HEK293 (cell line): Measurements from ENCODE around the gene RGS7BP.

ENCODE experiments used
- CTCF ChIA-PET: fragments of 350-600 bp; formaldehyde crosslinking; extraction: SDS; loops from one replicate; lab custom pipeline; 2021; ENCODE audit warnings: antibody characterized with exemption; lab: Yijun Ruan, JAX
- POLR2A ChIA-PET: fragments of 300-600 bp; formaldehyde crosslinking; extraction: SDS; loops from one replicate; lab custom pipeline; 2020; ENCODE audit warnings: antibody characterized with exemption, inconsistent platforms; lab: Yijun Ruan, JAX
- H3K27ac ChIP-seq: fragments of 200-500 bp; sonication (Bioruptor generic); 2 replicates; pipeline ENCODE4 v1.5.1; 2014; ENCODE audit warnings: low read depth, low read length, control low read depth, inconsistent platforms; ENCODE audit errors: extremely low read depth
- H3K36me3 ChIP-seq, 2 experiments: fragments of 200-500 bp in 1 of 2; sonication (Bioruptor generic) in 1 of 2; 1 replicate in 1 of 2; 2 replicates in 1 of 2; pipeline ENCODE4 v1.5.1; 2014 to 2017; ENCODE audit warnings: inconsistent platforms in 2 of 2, low read length in 2 of 2; ENCODE audit not compliant: control insufficient read depth in 2 of 2, insufficient read depth in 1 of 2
- H3K4me1 ChIP-seq: fragments of 200-500 bp; sonication (Bioruptor generic); 2 replicates; pipeline ENCODE4 v1.5.1; 2014; ENCODE audit warnings: mild to moderate bottlenecking, low read length, inconsistent platforms; ENCODE audit not compliant: control insufficient read depth, insufficient read depth
- H3K4me3 ChIP-seq: 2 replicates; pipeline ENCODE4 v1.5.1; 2011; ENCODE audit warnings: low read depth, mild to moderate bottlenecking, control low read depth, low read length, moderate library complexity
- H3K9me3 ChIP-seq: fragments of 200-500 bp; sonication (Bioruptor generic); 2 replicates; pipeline ENCODE4 v1.5.1; 2014; ENCODE audit warnings: low read depth, low read length, inconsistent platforms; ENCODE audit not compliant: control insufficient read depth, insufficient read depth
- ZBTB1 ChIP-seq: fragments of 450-650 bp; formaldehyde crosslinking; IDR thresholded peaks from 2 replicates; pipeline ENCODE4 v1.5.1; 2016; ENCODE audit warnings: missing biosample characterization, missing genetic modification characterization
- ZNF138 ChIP-seq: fragments of 450-650 bp; formaldehyde crosslinking; IDR thresholded peaks from 2 replicates; pipeline ENCODE4 v1.5.1; 2016; ENCODE audit warnings: missing biosample characterization, missing genetic modification characterization, borderline replicate concordance
- ZNF16 ChIP-seq: fragments of 450-650 bp; formaldehyde crosslinking; IDR thresholded peaks from 2 replicates; pipeline ENCODE4 v1.5.1; 2016; ENCODE audit warnings: low read depth, missing biosample characterization, missing genetic modification characterization
- ZNF184 ChIP-seq: fragments of 450-650 bp; IDR thresholded peaks from 2 replicates; pipeline ENCODE4 v1.5.1; 2018; ENCODE audit warnings: missing biosample characterization, mild to moderate bottlenecking, missing genetic modification characterization
- ZNF366 ChIP-seq: fragments of 450-650 bp; formaldehyde crosslinking; conservative IDR thresholded peaks from 2 replicates; pipeline ENCODE4 v1.5.1; 2016; ENCODE audit warnings: missing biosample characterization, missing genetic modification characterization
- ZNF391 ChIP-seq: fragments of 450-650 bp; formaldehyde crosslinking; IDR thresholded peaks from 2 replicates; pipeline ENCODE4 v1.5.1; 2016; ENCODE audit warnings: low read depth, missing biosample characterization, missing genetic modification characterization, borderline replicate concordance
- ZNF423 ChIP-seq: fragments of 450-650 bp; formaldehyde crosslinking; IDR thresholded peaks from 2 replicates; pipeline ENCODE4 v1.5.1; 2016; ENCODE audit warnings: missing biosample characterization, missing genetic modification characterization
- ZNF747 ChIP-seq: fragments of 450-650 bp; formaldehyde crosslinking; IDR thresholded peaks from 2 replicates; pipeline ENCODE4 v1.5.1; 2016; ENCODE audit warnings: missing biosample characterization, missing genetic modification characterization
- TF ChIP-seq, protein P1 (sequence below): fragments of 450-650 bp; formaldehyde crosslinking; IDR thresholded peaks from 2 replicates; pipeline ENCODE4 v1.5.1; 2017; ENCODE audit warnings: missing biosample characterization, mild to moderate bottlenecking, missing genetic modification characterization, moderate library complexity
- TF ChIP-seq, protein P2 (sequence below): fragments of 450-650 bp; formaldehyde crosslinking; IDR thresholded peaks from 2 replicates; pipeline ENCODE4 v1.5.1; 2016; ENCODE audit warnings: missing biosample characterization, missing genetic modification characterization
- TF ChIP-seq, protein P3 (sequence below): fragments of 450-650 bp; formaldehyde crosslinking; IDR thresholded peaks from 2 replicates; pipeline ENCODE4 v1.5.1; 2016; ENCODE audit warnings: missing biosample characterization, missing genetic modification characterization, low read depth
- TF ChIP-seq, protein P4 (sequence below): fragments of 450-650 bp; formaldehyde crosslinking; conservative IDR thresholded peaks from 2 replicates; pipeline ENCODE4 v1.5.1; 2016; ENCODE audit warnings: low read depth, missing biosample characterization, missing genetic modification characterization
- TF ChIP-seq, protein P5 (sequence below): fragments of 450-650 bp; formaldehyde crosslinking; IDR thresholded peaks from 2 replicates; pipeline ENCODE4 v1.5.1; 2016; ENCODE audit warnings: missing biosample characterization, missing genetic modification characterization

The RGS7BP gene

DNA sequence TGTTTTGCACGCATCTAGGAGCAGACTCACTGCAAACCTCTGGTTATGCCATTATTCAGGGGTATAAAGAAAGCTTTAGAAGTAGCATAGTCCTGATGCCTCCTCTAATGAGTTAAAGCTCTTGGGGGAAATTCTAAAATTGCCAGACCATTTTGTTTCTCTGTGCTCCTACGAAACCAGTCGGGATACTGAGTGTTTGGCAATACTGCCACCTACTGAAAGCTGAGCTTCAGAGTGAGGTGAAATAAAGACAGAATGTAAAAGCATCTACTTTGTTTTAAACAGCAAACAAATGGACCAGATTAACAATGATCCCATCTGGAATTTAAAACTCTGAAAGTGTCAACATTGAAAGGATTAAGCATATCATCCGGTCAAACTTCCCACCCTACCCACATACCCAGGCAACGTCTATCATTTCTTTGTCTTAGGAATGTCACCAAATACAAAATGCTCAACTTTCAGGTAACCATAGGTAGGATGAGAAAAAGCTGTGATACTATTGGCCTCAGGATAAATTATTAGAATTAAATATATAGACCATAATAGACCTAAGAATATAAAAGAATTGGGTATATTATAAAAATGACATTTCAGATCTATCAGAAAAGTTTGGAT lies 106.6 kb downstream of the RGS7BP start (continued):
- TF ChIP-seq, protein P1, sequence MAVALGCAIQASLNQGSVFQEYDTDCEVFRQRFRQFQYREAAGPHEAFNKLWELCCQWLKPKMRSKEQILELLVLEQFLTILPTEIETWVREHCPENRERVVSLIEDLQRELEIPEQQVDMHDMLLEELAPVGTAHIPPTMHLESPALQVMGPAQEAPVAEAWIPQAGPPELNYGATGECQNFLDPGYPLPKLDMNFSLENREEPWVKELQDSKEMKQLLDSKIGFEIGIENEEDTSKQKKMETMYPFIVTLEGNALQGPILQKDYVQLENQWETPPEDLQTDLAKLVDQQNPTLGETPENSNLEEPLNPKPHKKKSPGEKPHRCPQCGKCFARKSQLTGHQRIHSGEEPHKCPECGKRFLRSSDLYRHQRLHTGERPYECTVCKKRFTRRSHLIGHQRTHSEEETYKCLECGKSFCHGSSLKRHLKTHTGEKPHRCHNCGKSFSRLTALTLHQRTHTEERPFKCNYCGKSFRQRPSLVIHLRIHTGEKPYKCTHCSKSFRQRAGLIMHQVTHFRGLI (tag by site-specific recombination): no peak
- TF ChIP-seq ZNF423 (tag by site-specific recombination): no peak
- TF ChIP-seq, protein P2, sequence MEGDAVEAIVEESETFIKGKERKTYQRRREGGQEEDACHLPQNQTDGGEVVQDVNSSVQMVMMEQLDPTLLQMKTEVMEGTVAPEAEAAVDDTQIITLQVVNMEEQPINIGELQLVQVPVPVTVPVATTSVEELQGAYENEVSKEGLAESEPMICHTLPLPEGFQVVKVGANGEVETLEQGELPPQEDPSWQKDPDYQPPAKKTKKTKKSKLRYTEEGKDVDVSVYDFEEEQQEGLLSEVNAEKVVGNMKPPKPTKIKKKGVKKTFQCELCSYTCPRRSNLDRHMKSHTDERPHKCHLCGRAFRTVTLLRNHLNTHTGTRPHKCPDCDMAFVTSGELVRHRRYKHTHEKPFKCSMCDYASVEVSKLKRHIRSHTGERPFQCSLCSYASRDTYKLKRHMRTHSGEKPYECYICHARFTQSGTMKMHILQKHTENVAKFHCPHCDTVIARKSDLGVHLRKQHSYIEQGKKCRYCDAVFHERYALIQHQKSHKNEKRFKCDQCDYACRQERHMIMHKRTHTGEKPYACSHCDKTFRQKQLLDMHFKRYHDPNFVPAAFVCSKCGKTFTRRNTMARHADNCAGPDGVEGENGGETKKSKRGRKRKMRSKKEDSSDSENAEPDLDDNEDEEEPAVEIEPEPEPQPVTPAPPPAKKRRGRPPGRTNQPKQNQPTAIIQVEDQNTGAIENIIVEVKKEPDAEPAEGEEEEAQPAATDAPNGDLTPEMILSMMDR (tag by site-specific recombination): peak; percentile 56; the same call in 1 of the 2 replicates
- no peak for TF ChIP-seq ZNF747 (tag by site-specific recombination)

DNA sequence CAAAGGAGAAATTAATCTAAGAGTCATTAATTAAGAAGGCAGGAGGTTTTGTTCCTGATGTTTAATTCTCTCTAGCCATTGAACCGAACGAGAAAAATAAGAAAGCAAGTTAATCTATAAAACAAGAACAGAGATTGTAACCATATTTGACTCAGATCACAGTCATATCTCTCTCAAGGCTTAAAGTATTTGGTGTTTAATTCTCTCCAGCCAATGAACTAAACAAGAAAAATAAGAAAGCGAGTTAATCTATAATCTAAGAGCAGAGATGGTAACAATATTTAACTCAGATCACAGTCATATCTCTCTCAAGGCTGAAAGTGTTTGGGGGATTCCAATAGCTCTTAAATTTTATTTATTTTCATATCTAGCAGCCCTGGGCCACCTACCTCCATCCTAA lies 110.1 kb downstream of the RGS7BP start:
- TF ChIP-seq, protein P3, sequence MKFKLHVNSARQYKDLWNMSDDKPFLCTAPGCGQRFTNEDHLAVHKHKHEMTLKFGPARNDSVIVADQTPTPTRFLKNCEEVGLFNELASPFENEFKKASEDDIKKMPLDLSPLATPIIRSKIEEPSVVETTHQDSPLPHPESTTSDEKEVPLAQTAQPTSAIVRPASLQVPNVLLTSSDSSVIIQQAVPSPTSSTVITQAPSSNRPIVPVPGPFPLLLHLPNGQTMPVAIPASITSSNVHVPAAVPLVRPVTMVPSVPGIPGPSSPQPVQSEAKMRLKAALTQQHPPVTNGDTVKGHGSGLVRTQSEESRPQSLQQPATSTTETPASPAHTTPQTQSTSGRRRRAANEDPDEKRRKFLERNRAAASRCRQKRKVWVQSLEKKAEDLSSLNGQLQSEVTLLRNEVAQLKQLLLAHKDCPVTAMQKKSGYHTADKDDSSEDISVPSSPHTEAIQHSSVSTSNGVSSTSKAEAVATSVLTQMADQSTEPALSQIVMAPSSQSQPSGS (tag by site-specific recombination): no peak
- TF ChIP-seq, protein P4, sequence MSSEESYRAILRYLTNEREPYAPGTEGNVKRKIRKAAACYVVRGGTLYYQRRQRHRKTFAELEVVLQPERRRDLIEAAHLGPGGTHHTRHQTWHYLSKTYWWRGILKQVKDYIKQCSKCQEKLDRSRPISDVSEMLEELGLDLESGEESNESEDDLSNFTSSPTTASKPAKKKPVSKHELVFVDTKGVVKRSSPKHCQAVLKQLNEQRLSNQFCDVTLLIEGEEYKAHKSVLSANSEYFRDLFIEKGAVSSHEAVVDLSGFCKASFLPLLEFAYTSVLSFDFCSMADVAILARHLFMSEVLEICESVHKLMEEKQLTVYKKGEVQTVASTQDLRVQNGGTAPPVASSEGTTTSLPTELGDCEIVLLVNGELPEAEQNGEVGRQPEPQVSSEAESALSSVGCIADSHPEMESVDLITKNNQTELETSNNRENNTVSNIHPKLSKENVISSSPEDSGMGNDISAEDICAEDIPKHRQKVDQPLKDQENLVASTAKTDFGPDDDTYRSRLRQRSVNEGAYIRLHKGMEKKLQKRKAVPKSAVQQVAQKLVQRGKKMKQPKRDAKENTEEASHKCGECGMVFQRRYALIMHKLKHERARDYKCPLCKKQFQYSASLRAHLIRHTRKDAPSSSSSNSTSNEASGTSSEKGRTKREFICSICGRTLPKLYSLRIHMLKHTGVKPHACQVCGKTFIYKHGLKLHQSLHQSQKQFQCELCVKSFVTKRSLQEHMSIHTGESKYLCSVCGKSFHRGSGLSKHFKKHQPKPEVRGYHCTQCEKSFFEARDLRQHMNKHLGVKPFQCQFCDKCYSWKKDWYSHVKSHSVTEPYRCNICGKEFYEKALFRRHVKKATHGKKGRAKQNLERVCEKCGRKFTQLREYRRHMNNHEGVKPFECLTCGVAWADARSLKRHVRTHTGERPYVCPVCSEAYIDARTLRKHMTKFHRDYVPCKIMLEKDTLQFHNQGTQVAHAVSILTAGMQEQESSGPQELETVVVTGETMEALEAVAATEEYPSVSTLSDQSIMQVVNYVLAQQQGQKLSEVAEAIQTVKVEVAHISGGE (tag by site-specific recombination): no peak
- no peak for TF ChIP-seq ZBTB1 (tag by site-specific recombination)
- TF ChIP-seq ZNF184: no peak
- no peak for TF ChIP-seq ZNF16 (tag by site-specific recombination)
- TF ChIP-seq, protein P5, sequence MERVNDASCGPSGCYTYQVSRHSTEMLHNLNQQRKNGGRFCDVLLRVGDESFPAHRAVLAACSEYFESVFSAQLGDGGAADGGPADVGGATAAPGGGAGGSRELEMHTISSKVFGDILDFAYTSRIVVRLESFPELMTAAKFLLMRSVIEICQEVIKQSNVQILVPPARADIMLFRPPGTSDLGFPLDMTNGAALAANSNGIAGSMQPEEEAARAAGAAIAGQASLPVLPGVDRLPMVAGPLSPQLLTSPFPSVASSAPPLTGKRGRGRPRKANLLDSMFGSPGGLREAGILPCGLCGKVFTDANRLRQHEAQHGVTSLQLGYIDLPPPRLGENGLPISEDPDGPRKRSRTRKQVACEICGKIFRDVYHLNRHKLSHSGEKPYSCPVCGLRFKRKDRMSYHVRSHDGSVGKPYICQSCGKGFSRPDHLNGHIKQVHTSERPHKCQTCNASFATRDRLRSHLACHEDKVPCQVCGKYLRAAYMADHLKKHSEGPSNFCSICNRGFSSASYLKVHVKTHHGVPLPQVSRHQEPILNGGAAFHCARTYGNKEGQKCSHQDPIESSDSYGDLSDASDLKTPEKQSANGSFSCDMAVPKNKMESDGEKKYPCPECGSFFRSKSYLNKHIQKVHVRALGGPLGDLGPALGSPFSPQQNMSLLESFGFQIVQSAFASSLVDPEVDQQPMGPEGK (tag by site-specific recombination): no peak
- TF ChIP-seq ZNF366 (tag by site-specific recombination): no peak
- TF ChIP-seq ZNF391 (tag by site-specific recombination): no peak
- no peak for TF ChIP-seq ZNF138 (tag by site-specific recombination)
- no peaks in the 10 kb centered on the region for H3K36me3 ChIP-seq
- H3K4me1 ChIP-seq: no peaks in the 10 kb centered on the region
- no peak overlapping the region for H3K27ac ChIP-seq
- H3K9me3 ChIP-seq: no peaks in the 10 kb centered on the region
- H3K4me3 ChIP-seq: no peak overlapping the region
- ChIA-PET CTCF (interaction anchor here (1.3 kb wide), 1 partner anchor 20 kb away, joined by 3 read pairs; no protein-coding TSS in a partner anchor), POLR2A (no interaction called here)
